Measurements from ENCODE around the gene INSIG1.

The INSIG1 gene

DNA sequence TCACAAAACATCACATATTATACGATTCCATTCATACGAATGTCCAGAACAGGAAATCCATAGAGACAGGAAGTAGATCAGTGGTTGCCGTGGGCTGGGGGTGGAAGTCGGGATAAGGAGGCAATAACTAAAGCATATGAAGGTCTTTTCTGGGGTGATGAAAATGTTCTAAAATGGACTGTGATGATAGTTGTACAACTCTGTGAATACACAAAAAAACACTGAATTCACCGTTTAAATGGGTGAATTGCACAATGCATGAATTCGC, 3.2 kb upstream of the INSIG1 start:
- no peak overlapping the region for H3K4me3 ChIP-seq (ENCODE audit: low read length)
- DNase-seq (ENCODE audit: low read depth), result no peak
- TF ChIP-seq, protein P1, sequence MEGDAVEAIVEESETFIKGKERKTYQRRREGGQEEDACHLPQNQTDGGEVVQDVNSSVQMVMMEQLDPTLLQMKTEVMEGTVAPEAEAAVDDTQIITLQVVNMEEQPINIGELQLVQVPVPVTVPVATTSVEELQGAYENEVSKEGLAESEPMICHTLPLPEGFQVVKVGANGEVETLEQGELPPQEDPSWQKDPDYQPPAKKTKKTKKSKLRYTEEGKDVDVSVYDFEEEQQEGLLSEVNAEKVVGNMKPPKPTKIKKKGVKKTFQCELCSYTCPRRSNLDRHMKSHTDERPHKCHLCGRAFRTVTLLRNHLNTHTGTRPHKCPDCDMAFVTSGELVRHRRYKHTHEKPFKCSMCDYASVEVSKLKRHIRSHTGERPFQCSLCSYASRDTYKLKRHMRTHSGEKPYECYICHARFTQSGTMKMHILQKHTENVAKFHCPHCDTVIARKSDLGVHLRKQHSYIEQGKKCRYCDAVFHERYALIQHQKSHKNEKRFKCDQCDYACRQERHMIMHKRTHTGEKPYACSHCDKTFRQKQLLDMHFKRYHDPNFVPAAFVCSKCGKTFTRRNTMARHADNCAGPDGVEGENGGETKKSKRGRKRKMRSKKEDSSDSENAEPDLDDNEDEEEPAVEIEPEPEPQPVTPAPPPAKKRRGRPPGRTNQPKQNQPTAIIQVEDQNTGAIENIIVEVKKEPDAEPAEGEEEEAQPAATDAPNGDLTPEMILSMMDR (IDR thresholded peaks at IDR 0.05; ENCODE audit: insufficient read depth, low read depth, low read length, missing control alignments), result no peak

DNA sequence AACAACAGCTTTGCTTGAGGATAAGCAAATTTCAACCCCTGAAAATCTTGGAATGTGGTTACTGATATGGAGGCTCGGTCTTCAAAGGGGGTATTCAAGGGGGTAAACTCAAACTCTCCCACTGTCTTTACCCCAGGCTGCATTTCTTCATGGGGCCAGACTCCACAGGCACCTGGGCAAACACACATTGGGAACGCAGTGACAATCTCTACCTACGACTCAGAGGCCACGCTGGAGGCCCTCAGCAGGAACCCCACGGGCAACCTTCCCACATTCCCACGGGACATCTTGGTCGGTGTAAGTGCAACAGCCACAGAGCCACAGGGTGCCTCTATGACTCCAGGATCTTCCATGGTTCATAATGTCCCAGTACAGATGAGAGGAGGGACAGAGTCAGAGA, 2.2 kb upstream of the INSIG1 start:
- TF ChIP-seq, protein P1 (IDR thresholded peaks at IDR 0.05; ENCODE audit: insufficient read depth, low read depth, low read length, missing control alignments), result no peak
- H3K4me3 ChIP-seq (ENCODE audit: low read length), result no peak overlapping the region
- no peak for DNase-seq (ENCODE audit: low read depth)

DNA sequence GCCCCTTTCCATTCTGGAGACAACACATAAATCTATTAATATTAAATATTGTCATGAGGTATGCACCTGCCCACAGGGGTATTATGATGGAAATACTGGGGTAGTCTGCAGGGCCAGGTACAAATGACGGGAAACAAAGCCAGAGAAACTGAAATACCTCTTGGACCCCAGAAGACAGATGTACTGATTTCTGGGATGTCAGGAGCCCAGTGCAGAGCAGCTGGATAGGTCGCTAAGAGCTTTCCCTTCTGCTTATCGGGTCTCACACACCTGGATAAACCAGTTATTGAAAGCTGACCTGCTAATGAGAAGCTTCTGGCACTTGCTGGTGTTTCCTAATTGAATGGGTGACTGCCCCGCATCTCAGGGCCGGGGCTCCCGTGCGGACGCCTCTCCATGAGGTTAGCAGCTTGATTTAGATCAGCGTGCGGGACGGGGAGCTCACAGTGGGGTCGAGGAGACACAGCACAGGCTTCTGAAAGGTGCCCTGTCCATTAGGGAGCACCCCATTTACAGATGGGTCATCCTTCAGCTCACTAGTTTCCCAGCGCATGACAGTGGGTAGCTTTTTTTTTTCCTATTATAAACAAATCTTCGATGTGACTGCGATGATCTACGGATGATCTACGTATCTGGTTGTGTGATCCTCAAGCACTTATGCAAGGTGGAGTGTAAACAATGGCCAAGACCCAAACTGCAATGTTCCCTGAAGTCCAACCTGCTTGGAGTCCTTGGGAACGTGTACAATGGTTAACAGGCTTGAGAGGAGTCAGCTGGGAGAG, 1.5 kb upstream of the INSIG1 start:
- DNase-seq (ENCODE audit: low read depth), result no peak
- H3K4me3 ChIP-seq (ENCODE audit: low read length), result peak overlapping the region; percentile 58
- TF ChIP-seq, protein P1 (IDR thresholded peaks at IDR 0.05; ENCODE audit: insufficient read depth, low read depth, low read length, missing control alignments), result no peak

DNA sequence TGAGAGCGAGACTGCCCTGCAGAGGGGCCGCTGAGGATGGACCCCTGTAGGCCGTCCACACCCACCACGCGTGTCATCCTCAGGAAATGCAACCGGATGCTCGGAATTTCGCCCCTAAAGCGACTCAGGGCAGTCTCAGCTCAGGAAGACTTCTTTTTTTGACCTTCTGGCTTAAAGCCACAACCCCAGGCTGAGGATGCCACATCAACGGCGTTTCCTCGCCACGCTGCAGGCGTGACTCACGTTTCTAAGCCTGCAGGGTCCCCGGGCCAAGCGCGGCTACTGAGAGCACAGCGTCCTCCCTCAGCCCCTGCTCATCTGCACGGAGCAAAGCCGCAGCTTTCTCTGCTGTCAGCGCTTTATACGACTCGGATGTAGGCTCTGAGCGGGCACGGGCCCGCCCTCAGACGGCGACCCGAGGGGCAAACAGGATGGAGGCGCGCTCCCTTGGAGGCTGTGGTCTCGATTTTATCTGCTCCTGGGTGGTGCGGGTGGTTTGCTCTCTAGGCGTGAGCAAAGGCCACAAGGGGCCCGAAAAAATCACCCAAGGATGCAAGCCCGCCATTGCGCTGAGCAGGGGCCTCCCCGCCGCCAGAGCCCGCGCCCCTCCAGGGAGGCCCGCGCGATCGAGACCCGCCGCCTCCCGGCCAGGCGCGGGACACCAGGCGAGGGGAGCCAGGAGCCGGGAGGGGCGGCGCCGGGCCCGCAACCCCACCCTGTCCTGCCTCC, 726 bp upstream of the INSIG1 start:
- TF ChIP-seq, protein P1 (IDR thresholded peaks at IDR 0.05; ENCODE audit: insufficient read depth, low read depth, low read length, missing control alignments), result peak; percentile 10
- H3K4me3 ChIP-seq (ENCODE audit: low read length), result peak overlapping the region; percentile 58
- DNase-seq (ENCODE audit: low read depth), result peak; percentile 72

DNA sequence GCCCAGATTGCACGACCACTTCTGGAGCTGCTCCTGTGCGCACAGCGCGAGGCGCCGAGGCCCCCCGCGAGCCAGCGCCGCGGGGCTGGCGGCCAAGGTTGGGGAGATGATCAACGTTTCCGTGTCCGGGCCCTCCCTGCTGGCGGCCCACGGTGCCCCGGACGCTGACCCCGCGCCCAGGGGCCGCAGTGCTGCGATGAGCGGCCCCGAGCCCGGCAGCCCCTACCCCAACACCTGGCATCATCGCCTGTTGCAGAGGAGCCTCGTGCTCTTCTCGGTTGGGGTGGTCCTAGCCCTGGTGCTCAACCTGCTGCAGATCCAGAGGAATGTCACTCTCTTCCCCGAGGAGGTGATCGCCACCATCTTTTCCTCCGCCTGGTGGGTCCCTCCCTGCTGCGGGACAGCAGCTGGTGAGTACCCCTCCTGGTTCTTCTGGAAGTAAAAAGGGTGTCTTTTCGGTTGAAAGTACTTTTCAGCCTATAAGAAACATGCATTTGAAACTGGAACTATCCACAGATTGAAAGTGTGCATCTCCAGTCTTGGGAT, 683 bp downstream of the INSIG1 start:
- TF ChIP-seq, protein P1 (IDR thresholded peaks at IDR 0.05; ENCODE audit: insufficient read depth, low read depth, low read length, missing control alignments), result no peak
- no peak for DNase-seq (ENCODE audit: low read depth)
- H3K4me3 ChIP-seq (ENCODE audit: low read length), result peak overlapping the region; percentile 52

DNA sequence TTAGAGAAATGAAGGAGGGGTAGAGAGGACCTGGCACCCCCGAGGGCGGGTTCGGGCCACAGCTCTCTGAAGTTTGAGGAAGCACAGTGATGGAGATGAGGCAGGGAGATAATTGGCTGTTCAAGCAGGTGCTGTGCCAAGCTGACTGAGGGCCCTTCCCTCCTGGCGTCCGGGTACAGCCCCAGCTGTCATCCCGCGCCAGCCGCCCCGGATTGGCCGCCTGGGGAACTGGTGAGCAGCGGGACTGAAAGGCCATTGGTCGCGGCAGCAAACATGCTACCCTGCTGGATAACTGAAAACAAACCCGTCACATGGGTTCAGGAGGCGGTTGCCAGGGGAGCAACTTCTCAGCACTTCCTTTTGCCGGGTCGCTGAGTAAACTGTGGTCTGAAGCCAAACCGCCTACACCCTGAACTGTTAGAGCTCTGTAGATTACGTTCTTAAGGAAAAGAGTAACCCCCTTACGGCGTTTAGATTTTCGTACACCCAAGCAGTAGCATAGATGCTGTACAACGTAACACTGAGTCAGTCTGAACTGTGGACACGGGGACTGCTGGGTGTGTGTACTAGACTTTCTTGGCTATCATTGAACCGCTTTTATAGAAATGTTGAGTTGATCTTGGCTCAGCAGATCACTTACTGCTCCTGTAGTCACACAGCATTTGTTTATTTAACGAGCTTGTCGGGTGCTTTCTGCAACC, 1.3 kb downstream of the INSIG1 start:
- peak overlapping the region; percentile 52 for H3K4me3 ChIP-seq (ENCODE audit: low read length)
- peak; percentile 97 for DNase-seq (ENCODE audit: low read depth)
- TF ChIP-seq, protein P1 (IDR thresholded peaks at IDR 0.05; ENCODE audit: insufficient read depth, low read depth, low read length, missing control alignments), result no peak

All from epithelial cell of esophagus (primary cell).